ENCODE measurements around the gene C1QTNF12. TPM values are rescaled to one million over a fixed set of nuclear protein-coding genes. Genes with fewer than 3 reads are reported as not detected.

Gene C1QTNF12
- total and polyA plus RNA-seq, 2 experiments from 2014 or later, result 2.1 to 3.1 TPM

DNA sequence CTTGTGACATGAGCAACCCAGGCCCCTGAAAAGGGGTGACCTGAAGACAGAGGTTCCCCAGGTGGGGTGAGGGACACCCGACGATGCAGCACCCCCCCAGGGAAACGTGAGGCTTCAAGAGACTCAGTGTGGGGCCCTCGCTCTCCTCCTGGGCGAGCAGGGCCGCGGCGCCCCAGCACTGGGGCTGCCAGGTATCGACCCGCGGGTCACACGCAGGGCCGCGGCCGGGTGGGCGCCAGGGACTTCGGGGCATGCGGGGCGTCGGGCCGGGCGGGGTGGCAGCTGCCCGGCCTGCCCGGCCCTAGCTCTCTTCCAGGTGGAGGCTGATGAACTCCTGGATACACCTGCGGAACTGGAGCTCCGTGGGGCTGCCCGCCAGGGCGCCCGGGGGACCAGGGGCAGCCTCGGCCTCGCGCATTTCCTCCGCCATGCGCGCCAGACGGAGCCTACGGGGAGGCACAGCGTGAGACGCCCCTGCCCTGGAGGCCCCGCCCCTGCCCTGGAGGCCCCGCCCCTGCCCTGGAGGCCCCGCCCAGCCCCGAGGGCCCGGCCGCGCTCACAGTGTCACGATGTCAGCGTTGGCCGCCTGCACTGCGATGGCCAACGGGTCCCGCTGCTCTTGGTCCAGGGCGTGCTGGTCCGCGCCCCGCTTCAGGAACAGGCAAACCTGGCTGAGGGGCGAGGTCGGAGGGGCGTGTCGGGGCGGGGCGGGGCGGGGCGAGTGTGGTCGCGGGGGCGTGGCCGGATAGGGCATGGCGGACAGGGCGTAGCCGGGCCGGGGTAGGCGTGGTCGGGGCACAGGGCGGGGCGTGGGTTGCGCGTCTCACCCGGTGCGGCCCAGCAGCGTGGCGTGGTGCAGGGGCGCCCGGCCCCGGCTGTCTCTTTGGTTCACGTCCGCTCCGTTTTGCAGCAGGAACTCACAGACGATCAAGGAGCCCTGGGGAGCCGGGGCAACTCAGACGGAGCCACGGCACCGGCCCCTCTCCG, 47.0 kb upstream of the C1QTNF12 start:
- Histone ChIP-seq H3K9me3 (ENCODE audit: low read depth) (no peaks in the 10 kb centered on the region), H2AFZ (no peak overlapping the region), H4K20me1 (ENCODE audit: insufficient read depth) (no peaks in the 10 kb centered on the region), H3K79me2 (ENCODE audit: insufficient read depth) (no peaks in the 10 kb centered on the region), H3K4me2 (ENCODE audit: unreplicated experiment) (no peak overlapping the region), H3K9me2 (ENCODE audit: insufficient read depth) (no peaks in the 10 kb centered on the region), H3K27ac (no peak overlapping the region), H3F3A (ENCODE audit: insufficient read depth) (no peaks in the 10 kb centered on the region), H3K36me3 (ENCODE audit: low read depth) (no peaks in the 10 kb centered on the region), H3K4me1 (ENCODE audit: insufficient read depth) (no peaks in the 10 kb centered on the region), H3K4me3 (no peak overlapping the region), H3K9ac (no peak overlapping the region), H3K27me3 (replicated peaks; ENCODE audit: insufficient read depth) (no peaks in the 10 kb centered on the region)
- 81 to 84% methylated on average over 39 to 92 of the region's 94 CpGs for WGBS, 2 experiments (ENCODE audit: low coverage in 1 of 2, low lambda C conversion rate in 2 of 2, missing lambda C conversion rate in 2 of 2)
- DNase-seq, result no peak
- in situ Hi-C loops (cut with MboI), result no loop called here
- TF ChIP-seq EZH2phosphoT487 (IDR thresholded peaks at IDR 0.05; ENCODE audit: insufficient read depth, low read depth) (no peak), EZH2 (IDR thresholded peaks at IDR 0.05; ENCODE audit: insufficient read depth, poor library complexity, severe bottlenecking) (no peak)

DNA sequence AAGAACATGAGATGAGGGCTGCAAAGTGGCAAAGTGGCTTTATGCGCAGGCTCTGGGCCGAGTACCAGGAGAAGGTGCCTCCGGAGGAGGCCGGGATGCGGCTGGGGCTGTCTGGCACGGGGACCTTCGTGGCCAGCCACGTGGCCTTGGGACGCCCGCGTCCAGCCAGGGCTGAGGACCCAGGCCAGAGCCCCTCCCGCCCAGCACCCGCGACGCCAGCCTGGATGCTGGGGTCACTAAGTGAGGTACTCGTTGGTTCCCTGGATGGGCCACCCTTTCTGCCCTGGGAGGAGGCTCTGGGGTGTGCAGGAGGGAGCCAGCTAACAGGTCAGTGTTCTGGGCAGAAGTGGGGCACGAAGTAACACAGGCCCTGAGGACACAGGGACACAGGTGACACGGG, 46.3 kb upstream of the C1QTNF12 start:
- Histone ChIP-seq H3K4me2 (ENCODE audit: unreplicated experiment) (no peak overlapping the region), H3K9ac (no peak overlapping the region), H2AFZ (no peak overlapping the region), H3K4me3 (no peak overlapping the region), H3K36me3 (ENCODE audit: low read depth) (no peaks in the 10 kb centered on the region), H3F3A (ENCODE audit: insufficient read depth) (no peaks in the 10 kb centered on the region), H3K4me1 (ENCODE audit: insufficient read depth) (no peaks in the 10 kb centered on the region), H3K27ac (no peak overlapping the region), H3K79me2 (ENCODE audit: insufficient read depth) (no peaks in the 10 kb centered on the region), H3K9me2 (ENCODE audit: insufficient read depth) (no peaks in the 10 kb centered on the region), H3K27me3 (replicated peaks; ENCODE audit: insufficient read depth) (no peaks in the 10 kb centered on the region), H4K20me1 (ENCODE audit: insufficient read depth) (no peaks in the 10 kb centered on the region), H3K9me3 (ENCODE audit: low read depth) (no peaks in the 10 kb centered on the region)
- DNase-seq, result no peak
- TF ChIP-seq EZH2phosphoT487 (IDR thresholded peaks at IDR 0.05; ENCODE audit: insufficient read depth, low read depth) (no peak), EZH2 (IDR thresholded peaks at IDR 0.05; ENCODE audit: insufficient read depth, poor library complexity, severe bottlenecking) (no peak)
- WGBS, 2 experiments (ENCODE audit: low coverage in 1 of 2, low lambda C conversion rate in 2 of 2, missing lambda C conversion rate in 2 of 2), result 87 to 88% methylated on average over 17 to 18 of the region's 18 CpGs
- in situ Hi-C loops (cut with MboI), result no loop called here

DNA sequence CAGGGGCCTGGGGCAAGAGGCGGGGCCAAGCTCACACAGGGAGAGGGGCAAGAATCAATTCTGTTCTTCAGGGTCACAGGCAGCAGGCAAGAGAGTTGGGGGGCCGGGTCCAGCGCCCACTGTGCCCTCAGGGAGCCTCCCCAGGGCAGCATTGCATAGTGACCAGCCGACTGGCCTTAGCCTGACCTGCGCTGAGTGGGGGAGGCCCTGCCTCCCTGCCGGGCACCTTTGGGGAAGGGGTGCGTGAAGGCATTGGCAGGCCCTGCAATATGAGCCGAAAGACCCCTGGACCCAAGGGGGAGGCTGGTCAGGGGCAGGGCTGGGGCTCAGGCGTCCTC, 45.9 kb upstream of the C1QTNF12 start:
- Histone ChIP-seq H3K9me3 (ENCODE audit: low read depth) (no peaks in the 10 kb centered on the region), H4K20me1 (ENCODE audit: insufficient read depth) (no peaks in the 10 kb centered on the region), H2AFZ (no peak overlapping the region), H3K27me3 (replicated peaks; ENCODE audit: insufficient read depth) (no peaks in the 10 kb centered on the region), H3K4me3 (no peak overlapping the region), H3K9ac (no peak overlapping the region), H3K36me3 (ENCODE audit: low read depth) (no peaks in the 10 kb centered on the region), H3K4me1 (ENCODE audit: insufficient read depth) (no peaks in the 10 kb centered on the region), H3K79me2 (ENCODE audit: insufficient read depth) (no peaks in the 10 kb centered on the region), H3F3A (ENCODE audit: insufficient read depth) (no peaks in the 10 kb centered on the region), H3K9me2 (ENCODE audit: insufficient read depth) (no peaks in the 10 kb centered on the region), H3K4me2 (ENCODE audit: unreplicated experiment) (no peak overlapping the region), H3K27ac (no peak overlapping the region)
- whole genome bisulfite sequencing, 2 experiments (ENCODE audit: low coverage in 1 of 2, low lambda C conversion rate in 2 of 2, missing lambda C conversion rate in 2 of 2), result 79 to 87% methylated on average over 7 to 9 of the region's 9 CpGs
- DNase-seq, result no peak
- TF ChIP-seq EZH2phosphoT487 (IDR thresholded peaks at IDR 0.05; ENCODE audit: insufficient read depth, low read depth) (no peak), EZH2 (IDR thresholded peaks at IDR 0.05; ENCODE audit: insufficient read depth, poor library complexity, severe bottlenecking) (no peak)
- in situ Hi-C loops (cut with MboI), result no loop called here

DNA sequence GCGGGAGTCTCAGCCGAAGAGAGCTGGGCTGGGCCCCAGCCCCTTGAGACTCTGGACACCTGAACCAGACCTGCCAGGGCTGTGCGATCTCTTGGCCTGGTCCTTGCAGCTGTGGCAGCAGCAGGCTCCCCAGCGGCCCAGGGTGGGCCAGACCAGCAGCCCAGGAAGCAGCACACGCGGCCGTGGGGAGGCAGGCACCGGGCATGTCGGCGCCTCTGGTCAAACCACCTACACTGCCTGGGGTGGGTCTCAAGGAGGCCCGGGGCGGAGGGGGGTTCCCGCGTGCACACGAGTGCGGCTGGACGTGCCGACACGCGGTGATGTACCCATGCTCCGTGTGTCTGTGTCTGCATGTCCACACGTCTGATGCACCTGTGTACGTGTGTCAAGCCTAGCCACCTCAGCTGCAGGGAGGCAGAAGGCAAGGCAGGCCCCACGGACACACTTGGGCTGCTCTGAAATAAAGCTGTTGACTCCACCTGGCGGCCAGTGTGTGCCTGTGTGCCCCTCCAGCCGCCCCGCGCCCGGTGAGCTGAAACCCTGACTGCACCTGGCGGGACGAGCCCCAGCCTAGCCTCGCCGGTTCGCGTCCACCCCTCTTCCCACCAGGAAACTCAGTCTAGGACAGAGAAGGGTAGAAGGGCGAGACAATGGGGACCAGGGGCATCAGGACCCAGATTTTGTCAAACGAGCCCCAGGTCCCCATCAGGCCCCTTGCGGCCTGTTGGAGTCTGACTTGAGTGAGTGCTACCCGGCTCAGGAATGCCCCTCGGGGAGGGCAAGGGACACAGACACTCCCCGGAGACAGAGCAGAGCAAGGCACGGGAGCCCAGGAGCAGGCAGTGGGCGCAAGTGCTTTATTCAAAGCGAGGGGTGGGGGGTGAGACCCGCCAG, 45.3 kb upstream of the C1QTNF12 start:
- no peak overlapping the region for H3K4me2 ChIP-seq (ENCODE audit: unreplicated experiment)
- H3K4me1 ChIP-seq (ENCODE audit: insufficient read depth), result no peaks in the 10 kb centered on the region
- H3K9me3 ChIP-seq (ENCODE audit: low read depth), result no peaks in the 10 kb centered on the region
- TF ChIP-seq EZH2 (IDR thresholded peaks at IDR 0.05; ENCODE audit: insufficient read depth, poor library complexity, severe bottlenecking) (no peak), EZH2phosphoT487 (IDR thresholded peaks at IDR 0.05; ENCODE audit: insufficient read depth, low read depth) (no peak)
- DNase-seq, result peak; percentile 69
- no peak overlapping the region for H2AFZ ChIP-seq
- no peaks in the 10 kb centered on the region for H3K36me3 ChIP-seq (ENCODE audit: low read depth)
- WGBS, 2 experiments (ENCODE audit: low coverage in 1 of 2, low lambda C conversion rate in 2 of 2, missing lambda C conversion rate in 2 of 2), result 51 to 52% methylated on average over 37 to 44 of the region's 45 CpGs
- no peaks in the 10 kb centered on the region for H4K20me1 ChIP-seq (ENCODE audit: insufficient read depth)
- no peaks in the 10 kb centered on the region for H3K79me2 ChIP-seq (ENCODE audit: insufficient read depth)
- H3K27ac ChIP-seq, result no peak overlapping the region
- no peak overlapping the region for H3K9ac ChIP-seq
- H3K4me3 ChIP-seq, result no peak overlapping the region
- in situ Hi-C loops (cut with MboI), result no loop called here
- no peaks in the 10 kb centered on the region for H3K9me2 ChIP-seq (ENCODE audit: insufficient read depth)
- no peaks in the 10 kb centered on the region for H3K27me3 ChIP-seq (replicated peaks; ENCODE audit: insufficient read depth)
- H3F3A ChIP-seq (ENCODE audit: insufficient read depth), result no peaks in the 10 kb centered on the region

All from GM23248 (cell line).